Activated CD8-positive, alpha-beta T cell treated with anti-CD3 and anti-CD28 coated beads for 36 hours (primary cell): ENCODE data around the gene TAGLN2. TPM values are rescaled to one million over a fixed set of nuclear protein-coding genes. Genes with fewer than 3 reads are reported as not detected.

Source experiments
- ATAC-seq: fragments of 200-7000 bp; cut with Tn5 transposase; one replicate; pipeline ENCODE4 v1.10.0; 2021; ENCODE audit warnings: mild to moderate bottlenecking, moderate library complexity
- CTCF ChIA-PET: fragments of 350-600 bp; sonication (Branson Sonifier 250); formaldehyde crosslinking; loops from one replicate; lab custom pipeline; 2021; ENCODE audit warnings: antibody characterized with exemption; lab: Charles Lee
- POLR2A ChIA-PET: fragments of 350-600 bp; sonication (Branson Sonifier 250); formaldehyde crosslinking; loops from one replicate; lab custom pipeline; 2021; ENCODE audit warnings: antibody characterized with exemption; lab: Charles Lee
- DNase-seq: peaks from one replicate; pipeline ENCODE4 v3.0.0-alpha.2; 2020
- H3K27ac Mint-ChIP-seq: one replicate; pipeline ENCODE4 v1.8.0; 2021; ENCODE audit warnings: mild to moderate bottlenecking, mixed read lengths
- H3K27me3 Mint-ChIP-seq: one replicate; pipeline ENCODE4 v1.8.0; 2021; ENCODE audit warnings: mixed read lengths
- H3K36me3 Mint-ChIP-seq: one replicate; pipeline ENCODE4 v1.8.0; 2021; ENCODE audit warnings: low read depth, mixed read lengths
- H3K4me1 Mint-ChIP-seq: one replicate; pipeline ENCODE4 v1.8.0; 2021; ENCODE audit warnings: low read depth, mixed read lengths
- H3K4me3 Mint-ChIP-seq: one replicate; pipeline ENCODE4 v1.8.0; 2021; ENCODE audit warnings: mild to moderate bottlenecking, moderate library complexity, mixed read lengths
- H3K9me3 Mint-ChIP-seq: one replicate; pipeline ENCODE4 v1.8.0; 2021; ENCODE audit warnings: mixed read lengths
- CTCF ChIP-seq: fragments of 200-600 bp; IDR thresholded peaks from one replicate; pipeline ENCODE4 v1.8.0; 2022; ENCODE audit warnings: antibody characterized with exemption, mild to moderate bottlenecking
- intact Hi-C: fragments of 100-400 bp; cut with micrococcal nuclease; formaldehyde crosslinking; loops from one replicate; pipeline ENCODE4 v1.10.0; 2022
- total RNA-seq, 2 experiments: library from RNA; stranded (reverse); gene quantifications; one replicate each; pipeline ENCODE4 v1.2.3, GENCODE V29; 2021

Gene TAGLN2
- total RNA-seq, 2 experiments from 2014 or later: 475 to 482 TPM

GRCh38 chr1:159930634-159931033 is 5.3 kb upstream of the TAGLN2 start:
- intact Hi-C loops: no loop called here
- no peaks in the 10 kb centered on the region for H3K36me3 Mint-ChIP-seq
- no peak for ATAC-seq
- H3K27me3 Mint-ChIP-seq: peaks cover 2% of the 10 kb centered on the region
- H3K4me1 Mint-ChIP-seq: peaks cover 13% of the 10 kb centered on the region
- no peak overlapping the region for H3K4me3 Mint-ChIP-seq
- POLR2A ChIA-PET: interaction anchor here (1.4 kb wide), 1 partner anchor 15 kb away, joined by 3 read pairs; no protein-coding TSS in a partner anchor
- no peaks in the 10 kb centered on the region for H3K9me3 Mint-ChIP-seq
- H3K27ac Mint-ChIP-seq: no peak overlapping the region
- CTCF ChIA-PET: interaction anchor here (1.2 to 21.5 kb wide), 3 partner anchors 74 to 117 kb away, joined by 3 to 374 read pairs (median 4); no protein-coding TSS in a partner anchor
- no peak for TF ChIP-seq CTCF
- DNase-seq: no peak

GRCh38 chr1:159930216-159930615 is 4.9 kb upstream of the TAGLN2 start:
- ATAC-seq (no peak), DNase-seq (no peak)
- Mint-ChIP-seq H3K27ac (no peak overlapping the region), H3K27me3 (peaks cover 2% of the 10 kb centered on the region), H3K36me3 (peaks cover 1% of the 10 kb centered on the region), H3K4me1 (peaks cover 15% of the 10 kb centered on the region), H3K9me3 (no peaks in the 10 kb centered on the region), H3K4me3 (no peak overlapping the region)
- CTCF ChIA-PET: interaction anchor here (1.2 to 21.5 kb wide), 3 partner anchors 75 to 117 kb away, joined by 3 to 374 read pairs (median 4); no protein-coding TSS in a partner anchor
- no peak for TF ChIP-seq CTCF
- POLR2A ChIA-PET: interaction anchor here (1.4 kb wide), 1 partner anchor 14 kb away, joined by 3 read pairs; no protein-coding TSS in a partner anchor
- intact Hi-C loops: no loop called here

- CTCF ChIA-PET: interaction anchor here (1.2 to 21.5 kb wide), 3 partner anchors 76 to 118 kb away, joined by 3 to 374 read pairs (median 4); no protein-coding TSS in a partner anchor
Observed at GRCh38 chr1:159929155-159930051, 4.1 kb upstream of the TAGLN2 start.

GRCh38 chr1:159928491-159929050 is 3.3 kb upstream of the TAGLN2 start:
- H3K27me3 Mint-ChIP-seq: no peaks in the 10 kb centered on the region
- ChIA-PET POLR2A (no interaction called here), CTCF (interaction anchor here (21.5 kb wide), 1 partner anchor 76 kb away, joined by 374 read pairs; no protein-coding TSS in a partner anchor)
- TF ChIP-seq CTCF: no peak
- intact Hi-C loops: no loop called here
- H3K9me3 Mint-ChIP-seq: no peaks in the 10 kb centered on the region
- DNase-seq (no peak), ATAC-seq (no peak)
- no peak overlapping the region for H3K4me3 Mint-ChIP-seq
- H3K4me1 Mint-ChIP-seq: peaks cover 17% of the 10 kb centered on the region
- H3K36me3 Mint-ChIP-seq: peaks cover 9% of the 10 kb centered on the region
- H3K27ac Mint-ChIP-seq: no peak overlapping the region

More at GRCh38 chr1:159929155-159930051, 4.1 kb upstream of the TAGLN2 start:
- Mint-ChIP-seq H3K27ac (no peak overlapping the region), H3K36me3 (peaks cover 2% of the 10 kb centered on the region), H3K4me3 (no peak overlapping the region), H3K9me3 (no peaks in the 10 kb centered on the region), H3K27me3 (no peaks in the 10 kb centered on the region), H3K4me1 (peaks cover 15% of the 10 kb centered on the region)
- TF ChIP-seq CTCF: no peak
- ATAC-seq: no peak
- intact Hi-C loops: no loop called here
- POLR2A ChIA-PET: interaction anchor here (1.4 kb wide), 1 partner anchor 14 kb away, joined by 3 read pairs; no protein-coding TSS in a partner anchor
- DNase-seq: no peak
